TTC549 (cell line): ENCODE data around the gene TMEM245.
"Not testable (repeated sequence)": the region's sequence is repeated elsewhere in the genome, so short reads cannot be mapped to it uniquely, and the experiment has no call there.

ENCODE experiments used
- FAIRE-seq: peaks from 2 replicates; lab custom pipeline; 2012; peaks lifted over from hg19 to GRCh38; lab: Jason Lieb, UNC

TMEM245 gene

GRCh38 chr9:109063760-109064159 lies 56.0 kb downstream of the TMEM245 start:
- no peak for FAIRE-seq

- no peak for FAIRE-seq
These were observed 57.2 kb downstream of the TMEM245 start for GRCh38 chr9:109062543-109062942.

GRCh38 chr9:109060191-109060590 lies 59.6 kb downstream of the TMEM245 start:
- no peak for FAIRE-seq

DNA sequence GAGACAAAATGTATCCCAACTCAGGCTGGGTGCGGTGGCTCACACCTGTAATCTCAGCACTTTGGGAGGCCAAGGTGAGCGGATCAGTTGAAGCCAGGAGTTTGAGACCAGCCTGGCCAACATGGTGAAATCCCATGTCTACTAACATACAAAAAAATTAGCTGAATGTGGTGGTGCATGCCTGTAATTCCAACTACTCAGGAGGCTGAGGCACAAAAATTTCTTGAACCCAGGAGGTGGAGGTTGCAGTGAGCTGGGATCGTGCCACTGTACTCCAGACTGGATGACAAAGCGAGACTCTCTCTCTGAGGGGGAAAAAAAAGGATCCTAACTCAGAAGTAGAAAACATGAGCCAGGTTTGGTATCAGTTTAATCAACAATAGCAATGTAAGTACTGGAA lies 66.6 kb downstream of the TMEM245 start:
- not testable (repeated sequence) for FAIRE-seq

DNA sequence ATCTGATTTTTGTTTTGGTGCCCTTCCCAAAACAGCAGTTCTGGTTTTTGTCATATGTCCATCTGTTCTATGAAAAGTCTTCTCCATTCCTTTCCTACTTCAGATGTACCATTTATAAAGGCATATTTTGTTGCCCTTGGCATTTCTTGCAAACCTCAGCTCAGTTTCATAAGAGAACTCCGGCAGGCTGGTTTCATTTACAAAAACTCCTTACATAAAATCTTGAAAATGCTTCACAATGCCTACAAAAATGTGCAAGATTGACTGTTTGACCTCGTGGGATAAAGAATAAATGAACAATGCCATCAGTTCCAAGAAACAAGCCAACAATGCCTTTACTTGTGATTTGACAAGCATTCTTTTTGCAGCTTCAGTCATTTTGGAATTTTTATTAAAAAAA lies 67.3 kb downstream of the TMEM245 start:
- FAIRE-seq: no peak

DNA sequence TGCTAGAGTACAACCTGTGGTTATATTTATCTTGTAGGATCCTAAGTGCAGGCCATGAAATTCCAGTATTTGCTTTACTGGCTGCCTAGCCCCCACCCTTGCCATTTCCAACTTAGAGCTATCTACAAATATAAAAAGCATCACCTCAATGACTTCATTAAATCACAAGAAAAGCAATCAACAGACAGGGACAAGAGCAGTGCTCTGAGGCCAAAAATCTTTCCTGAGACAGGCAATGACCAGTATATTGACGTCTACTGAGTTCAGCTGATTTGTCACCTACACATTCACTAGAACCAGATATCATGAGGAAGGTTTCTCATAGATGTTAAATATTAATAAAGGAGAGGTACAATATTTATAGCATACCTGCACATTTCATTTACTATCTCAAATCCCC lies 68.0 kb downstream of the TMEM245 start:
- FAIRE-seq: no peak

DNA sequence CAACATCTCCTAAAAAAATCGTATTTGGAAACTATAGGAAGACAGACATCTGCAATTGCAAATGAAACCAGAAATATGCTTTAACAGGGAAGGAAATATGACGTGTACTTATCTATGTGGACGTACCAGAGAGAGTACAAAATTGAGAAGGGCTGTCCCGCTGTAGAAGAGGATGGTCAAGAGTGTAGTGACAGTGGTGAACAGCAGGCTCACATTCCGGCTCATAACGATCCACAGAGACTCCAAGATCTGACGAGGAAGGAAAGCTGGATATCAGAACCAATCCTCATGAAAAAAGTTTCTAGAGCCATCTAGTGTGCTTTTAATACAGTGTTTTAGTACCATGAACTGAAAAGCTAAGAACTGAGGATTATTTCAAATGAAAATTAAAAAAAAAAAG lies 69.3 kb downstream of the TMEM245 start:
- FAIRE-seq: no peak

GRCh38 chr9:109048822-109049221 lies 70.9 kb downstream of the TMEM245 start:
- no peak for FAIRE-seq

DNA sequence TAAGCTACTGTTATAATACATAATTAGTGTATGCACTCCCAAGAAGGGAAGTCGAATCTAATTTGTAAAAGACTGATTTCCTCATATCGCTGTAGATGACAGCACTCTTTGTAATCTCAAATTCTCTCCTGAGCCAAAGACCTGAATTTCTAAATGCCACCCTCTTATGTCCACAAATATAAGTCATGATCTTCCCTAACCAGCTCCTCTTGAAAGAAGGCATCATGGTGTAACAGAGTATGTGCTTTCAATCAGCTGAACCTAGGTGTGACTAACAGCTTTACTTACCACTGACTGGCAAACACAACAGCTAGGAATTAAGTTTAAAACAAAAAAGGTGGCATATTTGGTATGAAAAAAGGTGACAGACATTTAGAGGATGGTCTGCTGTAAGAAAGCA lies 72.5 kb downstream of the TMEM245 start:
- no peak for FAIRE-seq

DNA sequence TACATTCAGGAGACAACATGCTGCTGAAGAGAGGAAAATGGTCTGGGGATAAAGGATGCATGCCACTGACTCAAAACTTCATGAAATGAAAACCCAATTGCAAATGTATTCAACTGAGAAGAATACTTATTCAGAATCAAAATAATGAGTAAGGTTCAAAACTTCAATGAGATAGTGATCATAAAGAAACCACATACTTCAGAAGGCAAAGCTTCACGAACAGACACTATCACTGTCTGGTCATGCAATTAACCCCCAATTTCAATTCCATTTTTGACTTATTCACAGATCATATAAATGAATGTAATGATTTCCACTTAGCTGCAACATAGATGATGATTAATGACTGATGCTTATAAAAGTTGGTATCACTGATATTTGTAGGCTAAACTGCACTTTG lies 73.4 kb downstream of the TMEM245 start:
- no peak for FAIRE-seq

GRCh38 chr9:109043578-109043977 lies 76.2 kb downstream of the TMEM245 start:
- no peak for FAIRE-seq

GRCh38 chr9:109040571-109040970 lies 79.2 kb downstream of the TMEM245 start:
- FAIRE-seq: no peak

DNA sequence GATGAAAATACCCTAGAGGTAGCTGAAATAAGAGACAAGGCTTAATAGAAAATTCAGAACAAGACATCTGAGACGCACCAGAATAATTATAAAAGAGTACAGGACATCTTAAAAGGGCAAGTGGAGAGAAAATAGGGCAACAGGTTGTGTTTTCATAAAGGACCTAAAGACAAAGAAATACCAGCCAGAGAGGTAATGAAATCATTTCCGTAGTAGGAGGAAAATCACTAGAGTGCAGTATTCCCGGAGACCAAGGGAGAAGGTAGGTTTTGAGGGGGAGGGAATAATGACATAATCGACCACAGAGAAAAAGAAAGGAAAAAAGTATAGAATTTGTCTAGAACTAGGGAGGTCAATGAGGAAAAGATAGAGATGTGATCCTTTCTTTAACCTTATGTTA lies 80.2 kb downstream of the TMEM245 start:
- FAIRE-seq: no peak

DNA sequence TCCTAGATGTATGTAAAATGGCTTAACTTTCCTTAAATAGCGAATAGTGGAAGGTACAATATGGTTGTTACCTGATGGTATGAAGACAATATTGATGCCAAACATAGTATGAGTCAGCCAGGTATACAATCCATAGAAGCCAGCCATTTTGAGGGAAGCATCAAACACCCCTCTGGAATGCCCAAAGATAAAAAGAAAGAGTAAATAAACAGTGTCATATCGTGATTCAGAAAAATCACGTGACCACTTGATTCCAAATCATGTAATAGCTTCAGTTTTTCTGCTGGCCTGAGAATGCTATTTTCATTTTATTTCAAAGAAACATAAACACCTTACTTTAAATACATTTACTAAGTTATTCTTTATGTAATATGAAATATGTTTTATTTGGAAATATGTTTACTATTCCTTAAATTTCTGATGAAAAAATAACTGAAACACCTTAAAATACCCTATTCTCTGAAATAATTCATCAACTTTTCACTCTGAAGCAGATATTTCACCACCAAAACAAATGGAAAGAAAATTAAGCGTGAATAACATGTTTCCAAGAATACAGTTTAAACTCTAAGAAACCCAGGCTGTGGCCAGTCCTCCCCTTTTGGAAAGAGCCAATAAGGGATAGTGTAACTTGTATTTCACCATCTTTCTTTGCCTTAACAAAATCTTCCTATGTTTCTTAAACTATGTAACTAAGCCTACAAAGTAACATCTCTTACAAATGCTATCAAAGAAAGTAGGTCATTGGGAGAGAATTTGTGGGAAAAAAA lies 81.6 kb downstream of the TMEM245 start:
- no peak for FAIRE-seq

- FAIRE-seq: no peak
These were observed 82.7 kb downstream of the TMEM245 start for GRCh38 chr9:109036744-109037680.

DNA sequence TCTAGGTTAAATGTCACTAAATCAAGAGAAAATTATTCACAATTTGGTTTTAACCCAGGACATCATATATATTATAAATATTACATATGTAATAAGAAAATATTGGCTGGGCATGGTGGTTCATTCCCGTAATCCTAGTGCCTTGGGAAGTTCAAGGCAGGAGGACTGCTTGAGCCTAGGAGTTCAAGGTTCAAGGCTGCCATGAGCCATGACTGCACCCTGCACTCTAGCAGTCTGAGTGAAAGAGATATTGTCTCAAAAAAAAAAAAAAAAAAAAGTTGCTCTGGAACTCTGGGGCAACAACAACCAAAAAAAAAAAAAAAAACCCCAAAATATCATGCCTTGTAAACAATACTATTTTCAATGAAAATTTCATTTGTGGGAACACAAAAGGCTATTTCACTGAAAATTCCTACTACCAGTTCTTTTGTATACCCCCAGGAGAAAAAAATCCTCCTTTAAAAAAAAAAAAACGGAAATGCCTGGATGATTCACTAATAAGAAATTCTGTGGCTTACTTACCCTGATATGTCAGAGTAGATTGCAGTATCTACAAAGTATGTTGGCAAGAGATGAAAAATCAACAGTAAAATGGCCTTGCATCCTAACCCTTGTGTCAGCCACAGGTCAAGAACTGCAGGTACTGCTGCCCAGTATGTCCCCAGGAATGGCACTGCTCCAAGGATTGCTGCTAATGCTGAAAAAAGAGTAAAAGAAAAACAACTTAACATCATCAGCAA lies 83.9 kb downstream of the TMEM245 start:
- FAIRE-seq: no peak

DNA sequence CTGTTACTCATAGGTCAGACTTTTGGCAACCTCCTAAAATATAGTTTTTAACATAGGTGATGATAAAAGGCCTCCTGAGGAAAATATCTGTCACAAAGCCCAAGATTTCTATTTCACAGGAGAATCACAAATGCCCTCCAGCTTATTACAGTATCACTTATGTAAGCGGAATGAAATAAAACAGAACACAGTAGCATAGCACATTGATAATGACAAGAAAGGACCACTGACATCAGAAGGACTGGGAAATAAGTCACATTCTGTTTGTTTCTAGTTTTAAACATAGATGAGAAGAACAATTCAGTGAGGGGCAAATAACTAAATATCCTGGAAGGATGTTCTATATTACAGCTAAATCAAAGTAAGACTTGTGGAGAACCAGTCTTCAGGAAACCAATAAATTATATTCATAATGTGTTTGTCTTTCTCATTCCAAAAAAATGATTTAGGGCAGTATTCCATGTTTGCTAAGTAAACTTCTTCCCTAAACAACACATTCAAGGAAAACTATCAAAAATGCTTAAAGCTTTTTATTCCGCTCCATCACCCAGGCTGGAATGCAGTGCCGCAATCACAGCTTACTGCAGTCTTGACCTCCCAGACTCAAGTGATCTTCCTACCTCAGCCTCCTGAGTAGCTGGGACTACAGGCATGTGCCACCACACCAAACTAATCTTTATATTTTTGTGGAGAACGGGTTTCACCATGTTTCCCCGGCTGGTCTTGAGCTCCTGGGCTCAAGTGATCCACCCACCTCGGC lies 85.6 kb downstream of the TMEM245 start:
- FAIRE-seq: no peak

DNA sequence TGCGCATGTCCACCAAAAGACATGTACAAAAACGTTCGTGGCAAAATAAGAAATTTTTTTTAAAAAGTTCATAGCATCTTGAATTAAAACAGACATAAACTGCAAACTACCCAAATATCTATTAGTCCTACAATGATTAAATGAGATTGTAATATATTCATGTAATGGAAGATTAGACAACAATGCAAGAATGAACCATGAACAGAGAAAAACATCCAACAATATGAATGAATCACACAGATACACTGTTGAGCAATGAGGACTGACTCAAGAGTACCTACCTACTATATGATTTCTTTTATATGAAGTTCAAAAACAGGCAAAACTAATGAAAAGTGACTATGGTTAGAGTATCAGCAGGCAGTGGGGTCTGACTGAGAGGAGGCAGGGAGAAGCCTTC lies 88.5 kb downstream of the TMEM245 start:
- no peak for FAIRE-seq

GRCh38 chr9:109030426-109030825 lies 89.3 kb downstream of the TMEM245 start:
- FAIRE-seq: no peak

GRCh38 chr9:109028457-109028856 lies 91.3 kb downstream of the TMEM245 start:
- FAIRE-seq: no peak

GRCh38 chr9:109027176-109027575 lies 92.6 kb downstream of the TMEM245 start:
- FAIRE-seq: no peak

DNA sequence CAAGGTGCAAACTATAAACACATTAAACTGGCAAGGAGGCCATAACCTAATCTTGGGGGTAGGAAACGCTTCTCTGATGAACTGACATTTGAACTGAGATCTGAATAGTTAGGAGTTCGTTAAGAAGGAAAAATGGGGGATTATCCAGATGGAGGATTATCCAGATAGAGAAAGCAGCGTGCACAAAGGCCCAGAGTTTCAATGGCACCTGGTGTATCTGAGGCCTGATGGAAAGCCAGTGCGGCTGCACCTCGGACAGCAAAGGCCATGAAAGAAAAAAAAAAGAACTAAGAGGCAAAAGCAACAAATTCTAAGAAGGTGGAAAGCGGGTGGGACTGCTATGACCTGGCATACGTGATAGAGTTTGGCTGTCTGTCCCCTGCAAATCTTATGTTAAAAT lies 93.4 kb downstream of the TMEM245 start:
- no peak for FAIRE-seq
